ENCODE measurements around the gene MRPL12. TPM values are rescaled to one million over a fixed set of nuclear protein-coding genes. Genes with fewer than 3 reads are reported as not detected.

Gene MRPL12
- total and polyA plus RNA-seq, 2 of the 13 experiments (the other 11 are each of a cell fraction or from before 2014, with no cell fraction given), result 39.1 to 94.1 TPM

DNA sequence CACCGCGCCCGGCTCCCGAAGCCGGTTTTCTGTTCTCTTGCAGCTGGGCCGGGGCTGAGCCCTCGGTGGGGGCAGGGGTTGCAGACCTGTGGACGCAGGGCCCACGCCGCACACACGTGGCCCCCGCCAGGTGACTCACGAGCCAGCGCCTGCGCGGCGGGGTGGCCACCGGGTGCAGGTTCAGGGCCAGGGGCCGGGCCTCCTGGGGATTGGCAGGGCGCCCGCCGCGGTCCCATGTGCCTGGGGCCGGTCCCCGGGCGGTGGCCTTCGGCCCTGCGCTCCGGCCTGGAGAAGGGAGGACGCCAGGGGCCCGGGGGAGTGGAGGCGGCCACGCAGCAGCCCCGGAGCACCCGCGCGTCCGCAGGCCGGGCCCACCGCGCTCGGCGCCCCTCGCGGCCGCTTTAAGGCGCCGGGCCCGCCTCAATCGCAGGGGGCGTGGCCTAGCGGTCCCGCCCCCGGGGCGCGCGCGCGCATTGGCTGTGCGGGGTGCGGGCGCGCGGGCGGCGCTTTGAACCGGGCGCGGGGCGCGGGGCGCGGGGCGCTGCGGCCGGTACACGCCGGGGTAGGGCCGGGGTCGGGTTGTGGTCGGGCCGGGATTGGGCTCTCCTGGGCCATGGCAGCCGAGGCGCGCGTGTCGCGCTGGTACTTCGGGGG is 8.8 kb downstream of the MRPL12 start, which contains the start of gene SLC25A10 (continued):
- TF ChIP-seq, protein P1, sequence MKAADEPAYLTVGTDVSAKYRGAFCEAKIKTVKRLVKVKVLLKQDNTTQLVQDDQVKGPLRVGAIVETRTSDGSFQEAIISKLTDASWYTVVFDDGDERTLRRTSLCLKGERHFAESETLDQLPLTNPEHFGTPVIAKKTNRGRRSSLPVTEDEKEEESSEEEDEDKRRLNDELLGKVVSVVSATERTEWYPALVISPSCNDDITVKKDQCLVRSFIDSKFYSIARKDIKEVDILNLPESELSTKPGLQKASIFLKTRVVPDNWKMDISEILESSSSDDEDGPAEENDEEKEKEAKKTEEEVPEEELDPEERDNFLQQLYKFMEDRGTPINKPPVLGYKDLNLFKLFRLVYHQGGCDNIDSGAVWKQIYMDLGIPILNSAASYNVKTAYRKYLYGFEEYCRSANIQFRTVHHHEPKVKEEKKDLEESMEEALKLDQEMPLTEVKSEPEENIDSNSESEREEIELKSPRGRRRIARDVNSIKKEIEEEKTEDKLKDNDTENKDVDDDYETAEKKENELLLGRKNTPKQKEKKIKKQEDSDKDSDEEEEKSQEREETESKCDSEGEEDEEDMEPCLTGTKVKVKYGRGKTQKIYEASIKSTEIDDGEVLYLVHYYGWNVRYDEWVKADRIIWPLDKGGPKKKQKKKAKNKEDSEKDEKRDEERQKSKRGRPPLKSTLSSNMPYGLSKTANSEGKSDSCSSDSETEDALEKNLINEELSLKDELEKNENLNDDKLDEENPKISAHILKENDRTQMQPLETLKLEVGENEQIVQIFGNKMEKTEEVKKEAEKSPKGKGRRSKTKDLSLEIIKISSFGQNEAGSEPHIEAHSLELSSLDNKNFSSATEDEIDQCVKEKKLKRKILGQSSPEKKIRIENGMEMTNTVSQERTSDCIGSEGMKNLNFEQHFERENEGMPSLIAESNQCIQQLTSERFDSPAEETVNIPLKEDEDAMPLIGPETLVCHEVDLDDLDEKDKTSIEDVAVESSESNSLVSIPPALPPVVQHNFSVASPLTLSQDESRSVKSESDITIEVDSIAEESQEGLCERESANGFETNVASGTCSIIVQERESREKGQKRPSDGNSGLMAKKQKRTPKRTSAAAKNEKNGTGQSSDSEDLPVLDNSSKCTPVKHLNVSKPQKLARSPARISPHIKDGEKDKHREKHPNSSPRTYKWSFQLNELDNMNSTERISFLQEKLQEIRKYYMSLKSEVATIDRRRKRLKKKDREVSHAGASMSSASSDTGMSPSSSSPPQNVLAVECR (CRISPR knock-in tag; IDR thresholded peaks at IDR 0.05; ENCODE audit: borderline replicate concordance), result peak; percentile 93
- TF ChIP-seq GATAD2A (CRISPR knock-in tag; IDR thresholded peaks at IDR 0.05) (peak; percentile 94), ZFP82 (CRISPR knock-in tag; IDR thresholded peaks at IDR 0.05; ENCODE audit: borderline replicate concordance) (peak; percentile 94; the same call in 1 of the 2 replicates), E2F2 (CRISPR knock-in tag; IDR thresholded peaks at IDR 0.05; ENCODE audit: borderline replicate concordance) (peak; percentile 95), ZNF251 (CRISPR knock-in tag; IDR thresholded peaks at IDR 0.05) (no peak), SOX13 (IDR thresholded peaks at IDR 0.05) (peak; percentile 32; the same call in 1 of the 2 replicates), SOX13 (CRISPR knock-in tag; conservative IDR thresholded peaks at IDR 0.05 in 1 of 2, IDR thresholded peaks at IDR 0.05 in 1 of 2) (peak in 1 of 2 experiments; percentile 84; a peak in 2 of 4 replicates), ZNF576 (CRISPR knock-in tag; IDR thresholded peaks at IDR 0.05) (peak; percentile 95), ZNF558 (CRISPR knock-in tag; IDR thresholded peaks at IDR 0.05; ENCODE audit: borderline replicate concordance) (peak; percentile 100; the same call in 1 of the 2 replicates), ZNF431 (CRISPR knock-in tag; IDR thresholded peaks at IDR 0.05; ENCODE audit: borderline replicate concordance, low read depth) (peak; percentile 98)
- TF ChIP-seq, protein P2, sequence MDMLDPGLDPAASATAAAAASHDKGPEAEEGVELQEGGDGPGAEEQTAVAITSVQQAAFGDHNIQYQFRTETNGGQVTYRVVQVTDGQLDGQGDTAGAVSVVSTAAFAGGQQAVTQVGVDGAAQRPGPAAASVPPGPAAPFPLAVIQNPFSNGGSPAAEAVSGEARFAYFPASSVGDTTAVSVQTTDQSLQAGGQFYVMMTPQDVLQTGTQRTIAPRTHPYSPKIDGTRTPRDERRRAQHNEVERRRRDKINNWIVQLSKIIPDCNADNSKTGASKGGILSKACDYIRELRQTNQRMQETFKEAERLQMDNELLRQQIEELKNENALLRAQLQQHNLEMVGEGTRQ (IDR thresholded peaks at IDR 0.05; ENCODE audit: low read depth, low read length), result peak; percentile 77
- TF ChIP-seq, protein P2 (CRISPR knock-in tag; IDR thresholded peaks at IDR 0.05; ENCODE audit: borderline replicate concordance), result peak; percentile 50; the same call in 1 of the 2 replicates
- TF ChIP-seq, protein P3, sequence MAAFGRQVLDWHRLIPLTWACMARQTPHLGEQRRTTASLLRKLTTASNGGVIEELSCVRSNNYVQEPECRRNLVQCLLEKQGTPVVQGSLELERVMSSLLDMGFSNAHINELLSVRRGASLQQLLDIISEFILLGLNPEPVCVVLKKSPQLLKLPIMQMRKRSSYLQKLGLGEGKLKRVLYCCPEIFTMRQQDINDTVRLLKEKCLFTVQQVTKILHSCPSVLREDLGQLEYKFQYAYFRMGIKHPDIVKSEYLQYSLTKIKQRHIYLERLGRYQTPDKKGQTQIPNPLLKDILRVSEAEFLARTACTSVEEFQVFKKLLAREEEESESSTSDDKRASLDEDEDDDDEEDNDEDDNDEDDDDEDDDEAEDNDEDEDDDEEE (CRISPR knock-in tag; IDR thresholded peaks at IDR 0.05), result peak; percentile 34; the same call in 1 of the 2 replicates

Data from HepG2 (cell line).